Osteoblast (primary cell): ENCODE results near the gene TCOF1. TPM values are rescaled to one million over a fixed set of nuclear protein-coding genes. Genes with fewer than 3 reads are reported as not detected.

Experiments used
- DNase-seq: peaks from one replicate; pipeline ENCODE4 v3.0.0; 2011; ENCODE audit warnings: low spot score, mixed read lengths; ENCODE audit not compliant: insufficient read length; ENCODE audit errors: missing footprints
- H2AFZ ChIP-seq: 2 replicates; pipeline ENCODE4 v1.6.0; 2011; ENCODE audit warnings: mild to moderate bottlenecking, low read length
- H3K27ac ChIP-seq: 2 replicates; pipeline ENCODE4 v1.5.1; 2011; ENCODE audit warnings: mild to moderate bottlenecking, low read depth, low read length, moderate library complexity
- H3K27me3 ChIP-seq: 2 replicates; pipeline ENCODE4 v1.6.0; 2012; ENCODE audit warnings: mild to moderate bottlenecking, control low read depth, inconsistent platforms, low read length, moderate library complexity; ENCODE audit not compliant: insufficient read depth
- H3K36me3 ChIP-seq: 2 replicates; pipeline ENCODE4 v1.5.1; 2011; ENCODE audit warnings: mild to moderate bottlenecking, low read length, control low read depth, moderate library complexity; ENCODE audit not compliant: insufficient read depth
- H3K4me1 ChIP-seq: 2 replicates; pipeline ENCODE4 v1.5.1; 2011; ENCODE audit warnings: mild to moderate bottlenecking, low read length, control low read depth, moderate library complexity; ENCODE audit not compliant: insufficient read depth
- H3K4me2 ChIP-seq: 2 replicates; pipeline ENCODE4 v1.6.0; 2011; ENCODE audit warnings: mild to moderate bottlenecking, low read length; ENCODE audit not compliant: insufficient read depth
- H3K4me3 ChIP-seq: fragments of 200-600 bp; sonication (generic); 3 replicates; pipeline ENCODE4 v1.5.1; 2012; ENCODE audit warnings: mild to moderate bottlenecking, low read length, inconsistent platforms; ENCODE audit not compliant: insufficient read depth
- H3K79me2 ChIP-seq: 2 replicates; pipeline ENCODE4 v1.6.0; 2012; ENCODE audit warnings: mild to moderate bottlenecking, low read length, control low read depth, inconsistent platforms; ENCODE audit not compliant: insufficient read depth
- H3K9me3 ChIP-seq: 2 replicates; pipeline ENCODE4 v1.5.1; 2011; ENCODE audit warnings: low read depth, low read length, control low read depth
- H4K20me1 ChIP-seq: 2 replicates; pipeline ENCODE4 v1.6.0; 2012; ENCODE audit warnings: mild to moderate bottlenecking, low read length, control low read depth; ENCODE audit not compliant: insufficient read depth
- total RNA-seq: library from RNA; depleted of rRNA; stranded (reverse); fragments of >200 nt; gene quantifications from 2 replicates; pipeline ENCODE4 v1.2.3, GENCODE V29; 2012
- TF ChIP-seq, protein P1 (sequence below): IDR thresholded peaks from 2 replicates; pipeline ENCODE4 v1.5.1; 2011; ENCODE audit warnings: mild to moderate bottlenecking, low read depth, low read length, moderate library complexity; ENCODE audit errors: extremely low read depth

Gene TCOF1
- total RNA-seq, 1 donor: 12.3 TPM

DNA sequence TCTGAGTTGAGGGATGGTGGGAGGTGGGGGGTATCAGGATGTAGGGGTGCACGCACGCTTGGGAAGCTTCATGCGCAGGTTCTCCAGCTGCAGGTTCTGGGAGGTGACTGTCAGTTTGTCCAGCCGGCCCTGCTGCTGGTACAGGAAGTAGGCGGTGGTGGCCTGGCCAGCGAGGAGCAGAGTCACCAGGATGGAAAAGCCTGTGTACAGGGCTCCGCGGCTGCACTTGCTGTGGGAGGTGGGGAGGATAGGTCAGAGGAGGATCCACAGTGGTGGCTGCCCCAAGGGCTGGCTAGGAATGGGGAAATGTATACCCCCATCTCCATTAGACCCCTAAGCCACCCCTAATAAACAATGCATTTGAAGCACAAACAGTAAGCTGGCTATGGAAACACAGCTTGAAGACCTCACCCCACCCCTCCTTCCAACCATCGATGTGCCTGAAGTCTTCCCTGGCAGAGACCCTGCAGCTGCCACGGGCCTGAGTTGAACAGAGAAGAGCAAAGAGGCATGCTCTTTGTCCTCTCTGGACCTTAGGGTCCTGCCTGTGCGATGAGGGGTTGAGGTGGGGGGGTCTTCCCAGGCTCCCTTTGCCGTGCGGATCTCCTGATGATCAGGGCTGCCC, 49.7 kb downstream of the TCOF1 start:
- Histone ChIP-seq H3K36me3 (no peaks in the 10 kb centered on the region), H3K9me3 (no peaks in the 10 kb centered on the region), H3K4me1 (peaks cover 5% of the 10 kb centered on the region), H3K4me3 (no peak overlapping the region), H4K20me1 (no peaks in the 10 kb centered on the region), H3K4me2 (no peak overlapping the region), H3K79me2 (no peaks in the 10 kb centered on the region), H3K27ac (no peak overlapping the region), H3K27me3 (no peaks in the 10 kb centered on the region), H2AFZ (no peak overlapping the region)
- DNase-seq: peak; percentile 60
- TF ChIP-seq, protein P1, sequence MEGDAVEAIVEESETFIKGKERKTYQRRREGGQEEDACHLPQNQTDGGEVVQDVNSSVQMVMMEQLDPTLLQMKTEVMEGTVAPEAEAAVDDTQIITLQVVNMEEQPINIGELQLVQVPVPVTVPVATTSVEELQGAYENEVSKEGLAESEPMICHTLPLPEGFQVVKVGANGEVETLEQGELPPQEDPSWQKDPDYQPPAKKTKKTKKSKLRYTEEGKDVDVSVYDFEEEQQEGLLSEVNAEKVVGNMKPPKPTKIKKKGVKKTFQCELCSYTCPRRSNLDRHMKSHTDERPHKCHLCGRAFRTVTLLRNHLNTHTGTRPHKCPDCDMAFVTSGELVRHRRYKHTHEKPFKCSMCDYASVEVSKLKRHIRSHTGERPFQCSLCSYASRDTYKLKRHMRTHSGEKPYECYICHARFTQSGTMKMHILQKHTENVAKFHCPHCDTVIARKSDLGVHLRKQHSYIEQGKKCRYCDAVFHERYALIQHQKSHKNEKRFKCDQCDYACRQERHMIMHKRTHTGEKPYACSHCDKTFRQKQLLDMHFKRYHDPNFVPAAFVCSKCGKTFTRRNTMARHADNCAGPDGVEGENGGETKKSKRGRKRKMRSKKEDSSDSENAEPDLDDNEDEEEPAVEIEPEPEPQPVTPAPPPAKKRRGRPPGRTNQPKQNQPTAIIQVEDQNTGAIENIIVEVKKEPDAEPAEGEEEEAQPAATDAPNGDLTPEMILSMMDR: no peak

DNA sequence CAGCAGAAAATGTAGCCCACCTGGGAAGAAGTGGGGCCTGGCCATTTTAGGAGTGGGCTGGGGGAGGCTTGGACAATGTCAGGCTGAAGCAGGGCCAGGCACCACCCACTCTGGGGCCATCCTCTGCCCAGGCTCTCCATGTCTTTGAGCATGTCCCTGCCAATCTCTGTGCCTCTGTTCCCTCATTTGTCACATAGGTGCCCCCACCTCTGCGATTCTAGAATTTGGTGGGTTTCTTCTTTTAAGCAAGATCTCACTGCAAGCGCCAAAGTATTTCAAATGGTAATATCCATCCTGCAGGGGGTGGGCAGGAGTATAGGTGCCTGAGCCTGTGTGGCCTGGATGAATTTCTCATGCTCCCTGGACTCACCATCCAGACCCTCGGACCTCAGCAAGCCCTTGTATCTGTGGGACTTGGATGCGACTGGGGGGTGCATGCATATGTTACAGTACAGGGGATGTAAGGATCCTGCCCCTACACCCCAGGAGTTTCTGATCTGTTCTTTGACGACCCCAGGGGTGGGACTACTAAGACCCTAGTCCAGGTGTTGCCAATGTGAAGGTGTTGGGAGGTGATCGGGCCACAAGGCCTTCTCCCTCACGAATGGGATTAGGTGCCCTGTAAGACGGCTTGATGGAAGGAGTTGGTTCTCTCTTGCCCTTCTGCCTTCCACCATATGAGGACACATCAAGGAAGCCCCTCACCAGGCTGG, 50.9 kb downstream of the TCOF1 start:
- no peaks in the 10 kb centered on the region for H3K36me3 ChIP-seq
- no peaks in the 10 kb centered on the region for H3K27me3 ChIP-seq
- H4K20me1 ChIP-seq: no peaks in the 10 kb centered on the region
- no peak overlapping the region for H2AFZ ChIP-seq
- no peak overlapping the region for H3K27ac ChIP-seq
- H3K4me3 ChIP-seq: no peak overlapping the region
- H3K79me2 ChIP-seq: no peaks in the 10 kb centered on the region
- TF ChIP-seq, protein P1: no peak
- H3K4me1 ChIP-seq: peaks cover 8% of the 10 kb centered on the region
- peak; percentile 72 for DNase-seq
- no peak overlapping the region for H3K4me2 ChIP-seq
- H3K9me3 ChIP-seq: no peaks in the 10 kb centered on the region

DNA sequence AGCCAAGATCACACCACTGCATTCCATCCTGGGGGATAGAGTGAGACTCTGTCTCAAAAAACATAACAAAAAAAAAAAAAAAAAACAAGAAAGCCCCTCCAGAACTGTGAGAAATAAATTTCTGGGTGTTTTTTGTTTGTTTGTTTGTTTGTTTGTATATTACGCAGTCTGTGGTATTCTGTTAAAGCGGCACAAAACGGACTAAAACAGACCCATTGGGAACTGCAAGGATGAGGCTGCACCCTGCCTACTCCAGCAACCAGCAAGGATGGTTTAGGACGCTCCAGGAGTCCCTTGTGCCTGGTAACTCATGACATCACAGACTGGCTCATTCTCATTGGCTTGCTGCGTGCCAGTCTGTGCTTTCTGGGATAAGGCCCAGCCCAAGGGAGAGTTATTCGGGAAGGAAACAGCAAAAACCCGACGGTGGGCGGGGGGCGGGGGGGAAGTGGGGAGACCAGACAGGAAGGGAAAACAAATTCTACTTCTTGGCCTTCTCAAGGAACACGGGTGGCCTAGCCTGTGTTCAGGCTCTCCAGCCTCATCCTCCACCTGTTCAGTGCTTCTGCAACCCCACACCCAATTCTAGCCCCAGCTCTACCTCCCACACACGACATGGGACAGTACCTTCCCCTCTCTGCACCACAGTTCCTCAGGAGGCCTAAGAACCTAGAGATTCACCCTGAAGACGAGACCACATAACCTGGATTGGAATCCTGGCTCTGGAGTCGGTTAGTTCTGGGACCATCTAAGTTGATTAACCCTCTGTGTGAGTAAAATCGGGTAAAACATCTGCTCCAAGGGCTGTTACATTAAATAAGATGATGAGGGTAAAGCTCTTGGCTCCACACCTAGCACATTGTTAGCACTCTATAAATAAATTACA, 52.4 kb downstream of the TCOF1 start:
- peak; percentile 99 for DNase-seq
- TF ChIP-seq, protein P1: no peak
- H2AFZ ChIP-seq: no peak overlapping the region
- H3K27ac ChIP-seq: peak overlapping the region; percentile 20
- H4K20me1 ChIP-seq: no peaks in the 10 kb centered on the region
- peak overlapping the region; percentile 46 for H3K4me2 ChIP-seq
- H3K36me3 ChIP-seq: no peaks in the 10 kb centered on the region
- no peaks in the 10 kb centered on the region for H3K79me2 ChIP-seq
- peaks cover 8% of the 10 kb centered on the region for H3K4me1 ChIP-seq
- H3K4me3 ChIP-seq: peak overlapping the region; percentile 16
- H3K27me3 ChIP-seq: no peaks in the 10 kb centered on the region
- no peaks in the 10 kb centered on the region for H3K9me3 ChIP-seq
